CD4-positive, alpha-beta T cell treated with Interleukin-21 for 1 hour (primary cell): ENCODE measurements around the gene IGF2BP3.
"Not testable (repeated sequence)": the region's sequence is repeated elsewhere in the genome, so short reads cannot be mapped to it uniquely, and the experiment has no call there.

ENCODE experiments used
- DNase-seq: peaks from one replicate; pipeline ENCODE4 v3.0.0-alpha.2; 2020

IGF2BP3 gene

GRCh38 chr7:23419845-23420244 lies 50.4 kb downstream of the IGF2BP3 start:
- DNase-seq, result no peak

- no peak for DNase-seq
These were observed 51.1 kb downstream of the IGF2BP3 start for GRCh38 chr7:23419160-23419559.

- no peak for DNase-seq
These were observed 52.2 kb downstream of the IGF2BP3 start for GRCh38 chr7:23418046-23418445.

- DNase-seq, result no peak
These were observed 55.1 kb downstream of the IGF2BP3 start for GRCh38 chr7:23415198-23415597.

GRCh38 chr7:23410446-23411183 lies 59.7 kb downstream of the IGF2BP3 start:
- no peak for DNase-seq

- DNase-seq, result not testable (repeated sequence)
These were observed 63.7 kb downstream of the IGF2BP3 start for GRCh38 chr7:23406564-23406963.

- no peak for DNase-seq
These were observed 65.1 kb downstream of the IGF2BP3 start for GRCh38 chr7:23405240-23405618.

GRCh38 chr7:23404546-23405239 lies 65.6 kb downstream of the IGF2BP3 start:
- DNase-seq, result no peak

- no peak for DNase-seq
These were observed 66.3 kb downstream of the IGF2BP3 start for GRCh38 chr7:23403970-23404369.

- DNase-seq, result not testable (repeated sequence)
These were observed 72.2 kb downstream of the IGF2BP3 start for GRCh38 chr7:23398090-23398489.

- no peak for DNase-seq
These were observed 73.0 kb downstream of the IGF2BP3 start for GRCh38 chr7:23397241-23397640.

GRCh38 chr7:23396222-23397015 lies 73.9 kb downstream of the IGF2BP3 start:
- no peak for DNase-seq

GRCh38 chr7:23394488-23395171 lies 75.7 kb downstream of the IGF2BP3 start:
- DNase-seq, result no peak

- no peak for DNase-seq
These were observed 76.7 kb downstream of the IGF2BP3 start for GRCh38 chr7:23393636-23394035.

- no peak for DNase-seq
These were observed 80.6 kb downstream of the IGF2BP3 start for GRCh38 chr7:23389701-23390100.

- no peak for DNase-seq
These were observed 82.7 kb downstream of the IGF2BP3 start for GRCh38 chr7:23387583-23387982.

GRCh38 chr7:23385140-23385539 lies 85.2 kb downstream of the IGF2BP3 start:
- no peak for DNase-seq

- no peak for DNase-seq
These were observed 87.1 kb downstream of the IGF2BP3 start for GRCh38 chr7:23383225-23383624.

- DNase-seq, result no peak
These were observed 89.3 kb downstream of the IGF2BP3 start for GRCh38 chr7:23380961-23381360.

- DNase-seq, result no peak
These were observed 89.7 kb downstream of the IGF2BP3 start for GRCh38 chr7:23380556-23380955.

GRCh38 chr7:23378996-23379395 lies 91.3 kb downstream of the IGF2BP3 start:
- DNase-seq, result no peak

GRCh38 chr7:23377134-23377533 lies 93.2 kb downstream of the IGF2BP3 start:
- no peak for DNase-seq
